GM12801 (cell line): ENCODE results near the gene SLIT3.

ENCODE experiments used
- CTCF ChIP-seq: IDR thresholded peaks from one replicate; pipeline ENCODE4 v1.5.1; 2011; ENCODE audit warnings: control low read depth; ENCODE audit not compliant: insufficient read length; ENCODE audit errors: extremely low read depth

The SLIT3 gene

GRCh38 chr5:168836603-168837231 is 464.2 kb downstream of the SLIT3 start:
- TF ChIP-seq CTCF = no peak

DNA sequence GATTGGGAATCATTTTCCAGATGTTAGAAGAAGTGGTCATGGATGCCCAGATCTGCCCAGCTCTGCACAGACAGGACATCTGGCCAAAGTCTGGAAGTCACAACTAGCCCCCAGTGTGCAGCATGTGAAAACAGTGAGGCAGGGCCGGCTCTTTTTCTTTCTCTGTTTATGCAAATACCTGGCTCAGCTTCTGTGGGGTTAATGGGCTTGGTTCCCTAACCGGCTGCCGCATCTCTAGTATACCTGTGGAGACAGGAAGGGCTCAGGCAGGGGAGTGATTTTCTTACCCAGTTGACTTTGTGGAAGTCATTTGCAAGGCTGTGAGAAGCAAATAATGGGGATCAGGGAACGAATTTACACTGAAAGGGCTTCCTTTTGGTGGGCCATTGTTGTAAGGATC is 467.0 kb downstream of the SLIT3 start:
- TF ChIP-seq CTCF = no peak

- no peak for TF ChIP-seq CTCF
Measured at GRCh38 chr5:168833383-168833782, 467.6 kb downstream of the SLIT3 start.

GRCh38 chr5:168832308-168832707 is 468.6 kb downstream of the SLIT3 start:
- no peak for TF ChIP-seq CTCF

DNA sequence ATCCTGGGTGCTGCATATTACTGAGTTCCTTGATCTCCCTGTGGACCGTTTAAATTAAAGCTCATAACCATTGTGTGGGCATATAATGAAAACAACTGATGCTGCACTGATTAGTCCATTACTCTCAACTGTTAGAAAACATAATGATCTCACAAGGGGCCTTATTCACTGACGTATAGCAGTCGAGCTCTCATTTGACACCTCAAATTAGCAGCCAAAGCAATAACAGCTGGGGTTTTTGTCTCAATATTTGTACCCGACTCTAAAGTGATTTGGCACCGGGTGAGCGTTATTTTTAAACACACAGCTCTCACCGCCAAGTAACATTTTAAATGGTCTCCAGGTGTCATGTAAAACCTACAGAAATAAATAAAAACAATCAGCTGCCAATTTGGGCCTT is 469.6 kb downstream of the SLIT3 start:
- no peak for TF ChIP-seq CTCF

DNA sequence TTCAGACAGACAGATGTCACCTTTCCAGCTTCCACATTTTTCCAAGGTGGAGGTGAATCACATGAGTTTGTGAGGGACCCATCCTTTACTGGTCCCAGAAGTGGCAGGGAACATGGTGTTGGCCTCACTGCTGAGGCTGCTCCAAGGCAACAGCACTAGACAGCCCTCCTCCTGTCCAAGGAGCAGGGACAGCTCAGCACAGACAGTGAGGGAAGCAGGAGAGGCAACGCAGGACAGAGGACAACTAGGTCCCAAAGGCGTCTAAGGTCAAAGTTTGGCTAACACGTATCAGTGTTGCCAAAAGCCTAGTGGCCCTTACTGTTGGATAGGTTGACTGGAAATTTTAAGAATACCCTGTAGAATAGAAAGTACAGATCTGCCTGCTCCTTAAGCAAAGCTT is 470.1 kb downstream of the SLIT3 start:
- TF ChIP-seq CTCF = no peak

DNA sequence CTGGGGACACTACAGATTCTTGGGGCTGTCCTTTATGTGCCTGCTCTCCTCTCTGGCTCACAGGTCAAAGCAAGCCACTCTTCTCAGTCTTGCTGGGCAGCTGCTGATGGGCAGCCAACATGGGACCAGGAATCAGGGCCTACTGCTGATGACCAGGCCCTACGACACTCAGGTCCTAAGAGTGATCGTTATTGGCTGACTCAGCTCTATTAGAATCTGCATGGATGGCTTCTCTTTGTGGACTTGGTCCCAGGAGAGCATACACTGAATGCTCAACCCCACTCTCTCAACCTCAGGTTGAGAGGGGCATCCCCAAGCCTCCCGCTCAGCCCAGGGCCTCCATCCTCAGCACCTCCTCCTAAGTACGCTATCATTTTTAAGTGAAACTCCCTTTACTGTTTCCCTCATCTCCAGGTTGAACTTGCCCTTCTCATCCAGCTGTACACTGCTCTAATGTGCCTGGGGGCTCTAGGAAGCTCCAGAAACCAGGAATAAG is 471.0 kb downstream of the SLIT3 start:
- no peak for TF ChIP-seq CTCF
